Measurements from ENCODE around the gene SYPL2. TPM values are rescaled to one million over a fixed set of nuclear protein-coding genes. Genes with fewer than 3 reads are reported as not detected.
A peak's percentile ranks its signal among the peaks of the same experiment; 100 is the strongest.
"Not testable (repeated sequence)": the region's sequence is repeated elsewhere in the genome, so short reads cannot be mapped to it uniquely, and the experiment has no call there.

The SYPL2 gene
- polyA plus RNA-seq, 1 donor = 0.60 TPM

DNA sequence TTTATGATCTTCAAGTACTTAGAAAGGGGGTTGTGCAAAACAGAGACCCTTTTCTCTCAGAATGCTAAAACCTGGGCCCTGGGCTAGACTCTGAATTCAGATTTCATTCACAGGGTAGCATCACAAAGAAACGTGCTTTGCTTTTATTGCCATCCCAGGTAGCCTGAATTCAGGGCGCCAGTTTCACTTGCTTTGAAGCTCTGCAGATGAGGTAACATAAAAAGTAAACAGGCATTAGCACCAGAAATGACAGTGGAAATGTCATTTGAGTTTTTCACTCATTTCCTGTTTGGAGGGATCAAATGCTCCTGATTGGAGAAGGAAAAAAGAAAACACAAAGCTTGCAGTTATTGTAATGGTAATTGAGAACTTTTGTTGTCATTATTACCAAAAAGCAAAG is 2.6 kb downstream of the SYPL2 start:
- H3K9me3 ChIP-seq (ENCODE audit: control insufficient read depth, low read depth, low read length) = peaks cover 5% of the 10 kb centered on the region
- no peak overlapping the region for H3K4me3 ChIP-seq (ENCODE audit: low read length)
- peaks cover 86% of the 10 kb centered on the region for H3K27me3 ChIP-seq (ENCODE audit: control insufficient read depth, insufficient read depth, low read length)
- WGBS (ENCODE audit: insufficient coverage, low lambda C conversion rate) = no CpG with 5 or more reads among the region's 2 CpGs
- H3K36me3 ChIP-seq (ENCODE audit: control insufficient read depth, insufficient read depth, low read length) = no peaks in the 10 kb centered on the region
- no peak overlapping the region for H3K27ac ChIP-seq (ENCODE audit: low read length)
- no peak for DNase-seq
- peaks cover 4% of the 10 kb centered on the region for H3K4me1 ChIP-seq (ENCODE audit: control insufficient read depth, insufficient read depth, low read length)

DNA sequence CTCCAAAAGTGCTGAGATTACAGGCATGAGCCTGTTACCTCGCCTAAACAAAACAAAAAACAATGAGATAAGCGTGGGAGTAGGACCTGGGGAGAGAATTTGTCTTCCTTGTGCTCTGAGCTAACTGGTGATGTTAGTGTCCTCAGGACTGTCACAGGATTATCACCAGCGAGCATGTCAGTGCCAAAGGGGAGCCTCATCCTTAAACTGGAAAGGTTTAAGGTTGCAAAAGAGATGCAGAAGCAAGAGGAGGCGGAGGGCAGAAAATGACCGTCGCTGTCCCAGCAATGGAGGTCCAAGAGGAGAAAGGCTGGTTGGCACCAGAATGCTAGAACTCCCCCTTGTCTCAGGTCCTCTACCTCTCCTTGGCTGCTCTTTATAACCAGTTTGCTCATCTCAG is 3.9 kb downstream of the SYPL2 start:
- Histone ChIP-seq H3K27ac (ENCODE audit: low read length) (no peak overlapping the region), H3K36me3 (ENCODE audit: control insufficient read depth, insufficient read depth, low read length) (no peaks in the 10 kb centered on the region), H3K4me1 (ENCODE audit: control insufficient read depth, insufficient read depth, low read length) (peaks cover 4% of the 10 kb centered on the region), H3K4me3 (ENCODE audit: low read length) (no peak overlapping the region), H3K9me3 (ENCODE audit: control insufficient read depth, low read depth, low read length) (peaks cover 5% of the 10 kb centered on the region), H3K27me3 (ENCODE audit: control insufficient read depth, insufficient read depth, low read length) (peaks cover 85% of the 10 kb centered on the region)
- DNase-seq = no peak
- WGBS (ENCODE audit: insufficient coverage, low lambda C conversion rate) = no CpG with 5 or more reads among the region's 6 CpGs

DNA sequence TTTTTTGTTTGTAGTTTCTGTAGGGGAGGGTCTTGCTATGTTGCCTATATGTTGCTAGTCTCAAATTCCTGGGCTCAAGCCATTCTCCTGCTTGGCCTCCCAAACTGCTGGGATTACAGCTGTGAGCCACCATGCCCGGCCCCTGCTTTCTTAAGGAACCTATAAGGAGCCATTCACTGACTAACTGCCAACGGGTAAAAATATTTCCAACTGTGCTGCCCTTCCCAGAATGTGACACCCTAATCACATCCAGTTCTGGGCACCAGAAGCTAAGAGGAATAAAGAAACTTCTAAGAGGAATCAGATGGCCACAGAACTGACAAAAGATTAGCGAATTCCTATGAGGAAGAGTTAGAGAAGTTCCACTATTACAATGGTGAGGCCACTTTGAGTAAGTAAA is 6.4 kb downstream of the SYPL2 start:
- no peak overlapping the region for H3K4me3 ChIP-seq (ENCODE audit: low read length)
- H3K9me3 ChIP-seq (ENCODE audit: control insufficient read depth, low read depth, low read length) = no peaks in the 10 kb centered on the region
- DNase-seq = no peak
- H3K27me3 ChIP-seq (ENCODE audit: control insufficient read depth, insufficient read depth, low read length) = peaks cover 74% of the 10 kb centered on the region
- H3K36me3 ChIP-seq (ENCODE audit: control insufficient read depth, insufficient read depth, low read length) = no peaks in the 10 kb centered on the region
- no peaks in the 10 kb centered on the region for H3K4me1 ChIP-seq (ENCODE audit: control insufficient read depth, insufficient read depth, low read length)
- WGBS (ENCODE audit: insufficient coverage, low lambda C conversion rate) = 0% methylated on average over 1 of the region's 3 CpGs
- H3K27ac ChIP-seq (ENCODE audit: low read length) = no peak overlapping the region

DNA sequence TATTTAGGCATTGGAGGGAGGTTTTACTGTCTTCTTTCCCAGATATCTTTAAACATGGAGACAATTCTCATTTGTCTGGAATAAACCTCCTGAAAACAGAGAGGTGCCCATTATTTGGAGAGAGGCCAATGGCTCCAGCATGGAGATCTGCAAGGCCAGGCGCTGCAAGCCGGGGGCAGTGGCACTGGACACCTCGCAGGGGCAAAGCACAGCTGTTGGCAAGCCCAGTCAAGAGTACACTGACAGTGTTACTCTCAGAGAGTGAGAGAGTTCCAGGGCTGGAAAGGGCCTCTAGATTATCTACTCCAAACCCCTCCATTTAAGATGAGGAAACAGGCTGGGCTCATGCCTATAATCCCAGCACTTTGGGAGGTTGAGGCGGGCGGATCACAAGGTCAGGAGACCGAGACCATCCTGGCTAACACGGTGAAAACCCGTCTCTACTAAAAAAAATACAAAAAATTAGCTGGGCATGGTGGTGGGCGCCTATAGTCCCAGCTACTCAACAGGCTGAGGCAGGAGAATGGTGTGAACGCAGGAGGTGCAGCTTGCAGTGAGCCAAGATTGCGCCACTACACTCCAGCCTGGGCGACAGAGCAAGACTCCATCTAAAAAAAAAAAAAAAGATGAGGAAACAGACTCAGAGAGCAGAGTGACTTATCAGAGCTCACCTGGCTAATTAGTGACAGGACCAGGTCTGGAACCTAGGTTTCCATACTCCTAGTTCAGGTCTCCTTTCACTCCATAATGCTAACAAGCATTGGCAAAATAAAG is 7.1 kb downstream of the SYPL2 start:
- not testable (repeated sequence) for H3K4me1 ChIP-seq (ENCODE audit: control insufficient read depth, insufficient read depth, low read length); H3K27ac ChIP-seq (ENCODE audit: low read length); DNase-seq; H3K36me3 ChIP-seq (ENCODE audit: control insufficient read depth, insufficient read depth, low read length); H3K4me3 ChIP-seq (ENCODE audit: low read length); H3K9me3 ChIP-seq (ENCODE audit: control insufficient read depth, low read depth, low read length)
- H3K27me3 ChIP-seq (ENCODE audit: control insufficient read depth, insufficient read depth, low read length) = peaks cover 67% of the 10 kb centered on the region
- no CpG with 5 or more reads among the region's 12 CpGs for WGBS (ENCODE audit: insufficient coverage, low lambda C conversion rate)

DNA sequence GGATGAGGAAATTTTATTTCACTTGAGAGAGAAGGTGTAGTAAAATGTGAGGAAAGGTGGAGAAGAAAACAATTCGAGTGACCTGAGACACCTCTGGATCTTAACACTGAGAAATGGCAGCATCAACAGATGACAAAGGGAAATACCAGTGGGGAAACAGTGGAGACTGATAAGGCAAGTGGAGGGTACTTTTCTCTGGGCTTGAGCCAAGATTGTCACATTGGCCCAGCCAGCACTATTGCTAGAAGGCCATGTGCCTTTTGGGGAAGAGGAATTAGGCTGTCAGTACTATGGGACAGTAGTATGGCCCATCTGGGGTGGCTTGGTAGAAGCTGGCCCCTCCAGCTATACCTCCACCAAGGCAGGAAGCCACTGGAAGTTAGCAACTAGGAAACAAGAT is 8.4 kb downstream of the SYPL2 start:
- Histone ChIP-seq H3K27me3 (ENCODE audit: control insufficient read depth, insufficient read depth, low read length) (peaks cover 61% of the 10 kb centered on the region), H3K36me3 (ENCODE audit: control insufficient read depth, insufficient read depth, low read length) (no peaks in the 10 kb centered on the region), H3K27ac (ENCODE audit: low read length) (no peak overlapping the region), H3K4me1 (ENCODE audit: control insufficient read depth, insufficient read depth, low read length) (no peaks in the 10 kb centered on the region), H3K4me3 (ENCODE audit: low read length) (no peak overlapping the region), H3K9me3 (ENCODE audit: control insufficient read depth, low read depth, low read length) (no peaks in the 10 kb centered on the region)
- WGBS (ENCODE audit: insufficient coverage, low lambda C conversion rate) = no CpG with 5 or more reads among the region's 1 CpG
- DNase-seq = no peak

DNA sequence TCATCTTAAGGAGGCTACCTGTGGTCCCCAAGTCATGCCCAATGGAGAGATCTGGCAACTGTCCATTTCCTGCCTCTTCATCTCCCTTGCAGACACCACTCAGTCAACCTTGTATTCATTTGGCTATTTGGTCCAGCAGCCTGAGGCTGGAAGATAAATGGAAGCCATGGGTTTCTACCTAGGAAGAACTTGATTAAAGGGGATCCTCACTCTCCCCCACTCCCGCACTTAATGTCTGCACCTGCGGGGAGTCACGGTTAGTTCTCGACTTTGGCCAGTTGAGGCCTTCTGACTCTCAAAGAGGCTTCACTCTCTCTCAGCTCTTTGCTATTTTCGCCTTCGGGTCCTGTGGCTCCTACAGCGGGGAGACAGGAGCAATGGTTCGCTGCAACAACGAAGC is 8.9 kb downstream of the SYPL2 start:
- H3K9me3 ChIP-seq (ENCODE audit: control insufficient read depth, low read depth, low read length) = no peaks in the 10 kb centered on the region
- H3K27ac ChIP-seq (ENCODE audit: low read length) = no peak overlapping the region
- no CpG with 5 or more reads among the region's 9 CpGs for WGBS (ENCODE audit: insufficient coverage, low lambda C conversion rate)
- no peaks in the 10 kb centered on the region for H3K36me3 ChIP-seq (ENCODE audit: control insufficient read depth, insufficient read depth, low read length)
- DNase-seq = no peak
- peaks cover 61% of the 10 kb centered on the region for H3K27me3 ChIP-seq (ENCODE audit: control insufficient read depth, insufficient read depth, low read length)
- no peak overlapping the region for H3K4me3 ChIP-seq (ENCODE audit: low read length)
- H3K4me1 ChIP-seq (ENCODE audit: control insufficient read depth, insufficient read depth, low read length) = no peaks in the 10 kb centered on the region

DNA sequence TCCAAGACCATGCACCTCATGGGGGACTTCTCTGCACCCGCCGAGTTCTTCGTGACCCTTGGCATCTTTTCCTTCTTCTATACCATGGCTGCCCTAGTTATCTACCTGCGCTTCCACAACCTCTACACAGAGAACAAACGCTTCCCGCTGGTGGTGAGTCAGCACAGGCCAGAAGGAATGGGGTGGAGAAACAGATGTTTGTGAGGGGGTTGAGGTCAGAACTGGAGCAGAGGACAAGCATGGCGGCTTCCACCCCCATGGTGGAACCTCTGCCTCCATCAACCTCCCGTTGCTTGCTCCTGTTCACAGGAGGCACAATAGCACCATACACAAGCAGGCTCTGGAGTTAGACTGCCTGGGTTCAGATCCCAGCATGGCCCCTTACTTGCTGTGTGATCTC is 10.5 kb downstream of the SYPL2 start:
- Histone ChIP-seq H3K27me3 (ENCODE audit: control insufficient read depth, insufficient read depth, low read length) (peaks cover 59% of the 10 kb centered on the region), H3K9me3 (ENCODE audit: control insufficient read depth, low read depth, low read length) (no peaks in the 10 kb centered on the region), H3K36me3 (ENCODE audit: control insufficient read depth, insufficient read depth, low read length) (no peaks in the 10 kb centered on the region), H3K27ac (ENCODE audit: low read length) (no peak overlapping the region), H3K4me1 (ENCODE audit: control insufficient read depth, insufficient read depth, low read length) (no peaks in the 10 kb centered on the region), H3K4me3 (ENCODE audit: low read length) (no peak overlapping the region)
- WGBS (ENCODE audit: insufficient coverage, low lambda C conversion rate) = no CpG with 5 or more reads among the region's 8 CpGs
- no peak for DNase-seq

DNA sequence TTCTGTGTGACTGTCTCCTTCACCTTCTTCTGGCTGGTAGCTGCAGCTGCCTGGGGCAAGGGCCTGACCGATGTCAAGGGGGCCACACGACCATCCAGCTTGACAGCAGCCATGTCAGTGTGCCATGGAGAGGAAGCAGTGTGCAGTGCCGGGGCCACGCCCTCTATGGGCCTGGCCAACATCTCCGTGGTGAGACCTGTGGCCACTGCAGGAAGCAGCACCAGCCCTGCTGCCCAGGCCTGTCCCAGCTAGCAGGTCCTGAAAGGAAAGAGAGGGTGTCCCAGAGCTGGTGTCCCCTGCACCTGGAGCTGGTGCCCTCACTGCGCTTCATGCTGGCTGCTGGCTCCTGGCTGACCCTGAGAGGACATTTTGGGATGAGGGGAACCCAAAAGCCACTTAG is 11.5 kb downstream of the SYPL2 start:
- Histone ChIP-seq H3K27ac (ENCODE audit: low read length) (no peak overlapping the region), H3K27me3 (ENCODE audit: control insufficient read depth, insufficient read depth, low read length) (peaks cover 59% of the 10 kb centered on the region), H3K4me1 (ENCODE audit: control insufficient read depth, insufficient read depth, low read length) (peaks cover under 1% of the 10 kb centered on the region), H3K9me3 (ENCODE audit: control insufficient read depth, low read depth, low read length) (no peaks in the 10 kb centered on the region), H3K36me3 (ENCODE audit: control insufficient read depth, insufficient read depth, low read length) (no peaks in the 10 kb centered on the region), H3K4me3 (ENCODE audit: low read length) (no peak overlapping the region)
- no peak for DNase-seq
- no CpG with 5 or more reads among the region's 6 CpGs for WGBS (ENCODE audit: insufficient coverage, low lambda C conversion rate)

DNA sequence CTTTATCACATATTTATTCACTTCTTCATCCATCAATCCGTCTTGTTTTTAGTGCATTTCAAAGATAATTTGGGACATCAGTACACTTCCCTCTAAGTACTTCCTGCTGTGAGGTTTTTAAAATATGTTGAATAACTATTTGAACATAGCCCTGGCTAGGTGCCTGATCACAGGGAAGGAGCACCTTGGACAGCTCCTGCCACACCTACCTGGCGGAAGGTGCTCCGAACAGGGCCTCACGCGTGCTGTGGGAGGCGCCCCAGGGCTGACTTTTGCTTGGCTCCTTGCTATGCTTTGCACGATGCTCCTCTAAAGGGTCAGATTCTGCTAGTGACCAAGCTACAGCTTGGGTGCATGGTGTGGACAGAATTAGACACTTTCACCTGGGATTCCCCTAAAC is 12.5 kb downstream of the SYPL2 start:
- WGBS (ENCODE audit: insufficient coverage, low lambda C conversion rate) = 0% methylated on average over 1 of the region's 7 CpGs

DNA sequence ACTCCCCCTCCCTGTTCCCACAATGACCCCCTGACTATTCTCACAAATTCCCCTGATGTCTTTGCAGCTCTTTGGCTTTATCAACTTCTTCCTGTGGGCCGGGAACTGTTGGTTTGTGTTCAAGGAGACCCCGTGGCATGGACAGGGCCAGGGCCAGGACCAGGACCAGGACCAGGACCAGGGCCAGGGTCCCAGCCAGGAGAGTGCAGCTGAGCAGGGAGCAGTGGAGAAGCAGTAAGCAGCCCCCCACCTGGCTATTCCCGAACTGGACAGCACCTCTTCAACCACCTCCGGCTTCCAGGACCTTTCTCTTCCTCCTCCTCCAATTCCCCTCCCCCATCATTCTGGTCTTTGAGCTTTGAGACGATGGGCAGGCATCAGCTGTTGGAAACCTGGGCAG is 13.0 kb downstream of the SYPL2 start:
- H3K36me3 ChIP-seq (ENCODE audit: control insufficient read depth, insufficient read depth, low read length) = no peaks in the 10 kb centered on the region
- H3K9me3 ChIP-seq (ENCODE audit: control insufficient read depth, low read depth, low read length) = peaks cover 3% of the 10 kb centered on the region
- WGBS (ENCODE audit: insufficient coverage, low lambda C conversion rate) = no CpG with 5 or more reads among the region's 5 CpGs
- no peak overlapping the region for H3K27ac ChIP-seq (ENCODE audit: low read length)
- peaks cover 6% of the 10 kb centered on the region for H3K4me1 ChIP-seq (ENCODE audit: control insufficient read depth, insufficient read depth, low read length)
- H3K4me3 ChIP-seq (ENCODE audit: low read length) = no peak overlapping the region
- peaks cover 52% of the 10 kb centered on the region for H3K27me3 ChIP-seq (ENCODE audit: control insufficient read depth, insufficient read depth, low read length)
- no peak for DNase-seq

More for the DNA sequence above, 12.5 kb downstream of the SYPL2 start:
- Histone ChIP-seq H3K27me3 (ENCODE audit: control insufficient read depth, insufficient read depth, low read length) (peaks cover 54% of the 10 kb centered on the region), H3K4me3 (ENCODE audit: low read length) (no peak overlapping the region), H3K36me3 (ENCODE audit: control insufficient read depth, insufficient read depth, low read length) (no peaks in the 10 kb centered on the region), H3K9me3 (ENCODE audit: control insufficient read depth, low read depth, low read length) (no peaks in the 10 kb centered on the region), H3K4me1 (ENCODE audit: control insufficient read depth, insufficient read depth, low read length) (peaks cover 5% of the 10 kb centered on the region), H3K27ac (ENCODE audit: low read length) (no peak overlapping the region)
- DNase-seq = peak in 1 of 2 donors; percentile 53

DNA sequence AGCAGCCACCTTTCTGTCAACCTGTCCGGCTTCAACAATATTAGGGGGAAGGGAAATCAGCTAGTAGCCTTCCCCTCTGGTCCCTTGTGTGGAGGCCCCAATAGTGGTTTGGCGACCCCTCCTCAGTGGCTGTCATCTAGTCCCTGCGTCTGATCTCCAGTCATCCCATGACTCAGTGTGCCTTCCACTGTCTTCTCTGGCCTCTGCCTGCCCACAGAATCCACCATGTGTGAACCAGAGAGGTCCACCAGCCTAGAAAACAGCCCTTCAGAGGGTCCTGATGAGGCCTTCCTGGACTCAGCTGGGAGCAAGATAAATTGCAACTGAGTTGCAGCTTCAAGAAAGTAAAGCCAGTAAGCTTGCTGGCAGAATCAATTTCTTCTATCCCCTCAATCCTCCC is 13.6 kb downstream of the SYPL2 start:
- no peaks in the 10 kb centered on the region for H3K36me3 ChIP-seq (ENCODE audit: control insufficient read depth, insufficient read depth, low read length)
- H3K4me3 ChIP-seq (ENCODE audit: low read length) = no peak overlapping the region
- H3K4me1 ChIP-seq (ENCODE audit: control insufficient read depth, insufficient read depth, low read length) = peaks cover 12% of the 10 kb centered on the region
- peaks cover 48% of the 10 kb centered on the region for H3K27me3 ChIP-seq (ENCODE audit: control insufficient read depth, insufficient read depth, low read length)
- no CpG with 5 or more reads among the region's 3 CpGs for WGBS (ENCODE audit: insufficient coverage, low lambda C conversion rate)
- no peak overlapping the region for H3K27ac ChIP-seq (ENCODE audit: low read length)
- H3K9me3 ChIP-seq (ENCODE audit: control insufficient read depth, low read depth, low read length) = peaks cover 3% of the 10 kb centered on the region
- no peak for DNase-seq

All from large intestine (tissue), 3 donors.